Astrocyte of the spinal cord (primary cell): Measurements from ENCODE around the gene RGS17.
"Not testable (repeated sequence)": the region's sequence is repeated elsewhere in the genome, so short reads cannot be mapped to it uniquely, and the experiment has no call there.

Experiments used
- DNase-seq: peaks from one replicate; pipeline ENCODE4 v3.0.0; 2011; ENCODE audit warnings: low read depth, low spot score
- H3K4me3 ChIP-seq: 2 replicates; pipeline ENCODE4 v1.5.1; 2011; ENCODE audit warnings: low read depth, mild to moderate bottlenecking, low read length, moderate library complexity
- in situ Hi-C: cut with HindIII; loops from 2 replicates; pipeline ENCODE4 v1.10.0; 2017; ENCODE audit warnings: low sequenced_read_pairs
- TF ChIP-seq, protein P1 (sequence below): IDR thresholded peaks from 2 replicates; pipeline ENCODE4 v1.5.1; 2012; ENCODE audit warnings: low read depth, mild to moderate bottlenecking, low read length, inconsistent platforms

RGS17 gene

DNA sequence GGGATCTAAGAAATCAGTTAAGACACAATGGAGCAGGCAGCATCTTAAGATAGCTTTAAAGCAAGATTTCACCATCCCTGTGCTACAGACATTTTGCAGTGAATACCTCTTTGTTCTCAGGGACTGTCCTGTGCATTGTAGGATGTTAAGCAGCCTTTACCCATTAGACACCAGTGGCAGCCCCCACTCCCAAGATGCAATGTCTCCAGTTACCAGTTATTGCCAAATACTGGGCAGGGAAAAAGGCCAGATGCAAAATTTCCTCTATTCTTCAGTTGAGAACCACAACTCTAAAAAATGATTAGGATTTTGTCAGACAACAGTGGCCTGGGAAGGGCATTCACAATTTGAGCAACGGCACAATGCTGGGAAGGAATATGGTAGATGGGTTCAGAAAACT is 154.3 kb downstream of the RGS17 start:
- in situ Hi-C loops: no loop called here
- H3K4me3 ChIP-seq: no peak overlapping the region
- TF ChIP-seq, protein P1, sequence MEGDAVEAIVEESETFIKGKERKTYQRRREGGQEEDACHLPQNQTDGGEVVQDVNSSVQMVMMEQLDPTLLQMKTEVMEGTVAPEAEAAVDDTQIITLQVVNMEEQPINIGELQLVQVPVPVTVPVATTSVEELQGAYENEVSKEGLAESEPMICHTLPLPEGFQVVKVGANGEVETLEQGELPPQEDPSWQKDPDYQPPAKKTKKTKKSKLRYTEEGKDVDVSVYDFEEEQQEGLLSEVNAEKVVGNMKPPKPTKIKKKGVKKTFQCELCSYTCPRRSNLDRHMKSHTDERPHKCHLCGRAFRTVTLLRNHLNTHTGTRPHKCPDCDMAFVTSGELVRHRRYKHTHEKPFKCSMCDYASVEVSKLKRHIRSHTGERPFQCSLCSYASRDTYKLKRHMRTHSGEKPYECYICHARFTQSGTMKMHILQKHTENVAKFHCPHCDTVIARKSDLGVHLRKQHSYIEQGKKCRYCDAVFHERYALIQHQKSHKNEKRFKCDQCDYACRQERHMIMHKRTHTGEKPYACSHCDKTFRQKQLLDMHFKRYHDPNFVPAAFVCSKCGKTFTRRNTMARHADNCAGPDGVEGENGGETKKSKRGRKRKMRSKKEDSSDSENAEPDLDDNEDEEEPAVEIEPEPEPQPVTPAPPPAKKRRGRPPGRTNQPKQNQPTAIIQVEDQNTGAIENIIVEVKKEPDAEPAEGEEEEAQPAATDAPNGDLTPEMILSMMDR: no peak
- no peak for DNase-seq

DNA sequence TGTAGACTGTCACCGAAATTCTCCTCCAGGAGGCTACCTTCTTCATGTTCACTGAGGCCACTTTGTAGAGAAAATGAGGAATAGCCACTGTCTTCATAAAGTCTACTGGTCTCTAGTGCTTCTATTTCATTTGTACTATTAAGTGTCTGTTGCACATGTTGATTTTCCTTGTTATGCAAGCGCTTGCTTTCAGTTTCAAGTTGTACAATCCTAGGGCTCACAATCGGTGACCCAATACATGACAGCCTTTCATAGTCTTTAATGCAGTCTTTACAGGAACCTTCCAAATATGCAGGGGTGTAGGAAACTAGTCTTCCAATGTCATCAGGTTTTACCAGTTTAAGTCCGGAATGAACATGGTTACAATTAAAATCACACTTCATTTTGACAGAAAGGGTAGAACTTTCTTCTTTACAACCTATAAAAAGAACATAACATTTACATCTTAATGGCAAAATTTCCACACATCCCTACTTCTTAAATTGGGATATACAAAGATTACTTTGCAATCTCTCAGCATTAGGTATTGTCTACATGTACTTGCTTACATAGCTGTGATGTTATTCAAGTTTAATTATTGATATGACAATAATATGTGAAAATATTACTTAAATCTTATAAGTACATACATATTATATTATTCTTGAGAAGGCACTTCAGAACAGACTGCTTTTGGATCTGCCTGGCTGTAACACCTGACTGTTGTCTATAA is 155.7 kb downstream of the RGS17 start:
- in situ Hi-C loops: no loop called here
- DNase-seq: no peak
- TF ChIP-seq, protein P1: no peak
- no peak overlapping the region for H3K4me3 ChIP-seq

DNA sequence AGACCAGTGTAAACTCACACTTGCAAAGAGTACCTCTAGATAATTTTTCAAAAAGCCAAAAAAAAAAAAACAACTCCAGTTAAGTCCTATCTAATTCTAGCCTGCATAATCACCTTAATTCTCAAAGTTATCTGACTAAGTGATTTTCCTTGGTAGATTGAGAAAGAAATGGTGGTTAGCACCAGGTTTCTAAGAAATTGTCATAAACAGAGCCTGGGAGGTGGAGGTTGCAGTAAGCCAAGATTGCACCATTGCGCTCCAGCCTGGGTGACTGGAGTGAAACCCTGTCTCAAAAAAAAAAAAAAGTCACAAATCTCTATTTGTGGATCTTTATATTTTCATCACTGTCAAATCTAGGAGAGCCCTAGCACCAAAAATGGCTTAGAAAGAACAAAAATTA is 157.2 kb downstream of the RGS17 start:
- DNase-seq: no peak
- in situ Hi-C loops: no loop called here
- H3K4me3 ChIP-seq: no peak overlapping the region
- TF ChIP-seq, protein P1: no peak

DNA sequence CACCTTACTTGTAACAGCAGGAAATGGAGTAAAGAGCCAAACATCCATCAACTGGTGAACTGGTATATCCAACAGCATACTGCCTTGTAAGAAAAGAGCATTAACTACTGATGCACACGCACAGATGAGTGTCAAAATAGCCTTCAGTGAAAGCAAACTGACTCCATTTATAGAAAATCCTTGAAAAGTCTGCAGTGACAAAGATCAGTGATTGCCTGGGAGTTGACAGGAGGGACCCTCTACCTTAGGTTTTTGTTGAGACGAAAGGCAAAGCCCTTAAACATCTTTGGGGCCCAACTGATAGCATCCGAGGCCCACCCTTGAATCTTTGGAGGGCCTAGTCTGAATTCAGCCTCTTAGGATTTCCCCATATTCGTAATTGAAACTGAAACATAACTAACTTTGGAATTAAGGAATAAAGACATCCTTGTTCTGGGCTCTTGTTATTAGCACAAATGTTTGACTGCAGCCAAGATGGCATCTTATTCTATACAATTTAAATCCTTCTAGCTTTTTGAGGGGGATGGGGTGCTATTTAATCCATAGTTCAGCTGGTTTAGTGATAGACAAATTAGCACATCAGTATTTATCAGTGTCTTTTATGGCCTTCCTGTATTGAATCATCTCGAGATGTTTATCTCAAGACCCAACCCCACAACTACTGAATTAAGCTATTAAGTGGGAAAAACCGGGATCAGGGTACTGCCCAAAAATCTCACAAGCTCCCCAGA is 161.2 kb downstream of the RGS17 start:
- TF ChIP-seq, protein P1: no peak
- in situ Hi-C loops: no loop called here

DNA sequence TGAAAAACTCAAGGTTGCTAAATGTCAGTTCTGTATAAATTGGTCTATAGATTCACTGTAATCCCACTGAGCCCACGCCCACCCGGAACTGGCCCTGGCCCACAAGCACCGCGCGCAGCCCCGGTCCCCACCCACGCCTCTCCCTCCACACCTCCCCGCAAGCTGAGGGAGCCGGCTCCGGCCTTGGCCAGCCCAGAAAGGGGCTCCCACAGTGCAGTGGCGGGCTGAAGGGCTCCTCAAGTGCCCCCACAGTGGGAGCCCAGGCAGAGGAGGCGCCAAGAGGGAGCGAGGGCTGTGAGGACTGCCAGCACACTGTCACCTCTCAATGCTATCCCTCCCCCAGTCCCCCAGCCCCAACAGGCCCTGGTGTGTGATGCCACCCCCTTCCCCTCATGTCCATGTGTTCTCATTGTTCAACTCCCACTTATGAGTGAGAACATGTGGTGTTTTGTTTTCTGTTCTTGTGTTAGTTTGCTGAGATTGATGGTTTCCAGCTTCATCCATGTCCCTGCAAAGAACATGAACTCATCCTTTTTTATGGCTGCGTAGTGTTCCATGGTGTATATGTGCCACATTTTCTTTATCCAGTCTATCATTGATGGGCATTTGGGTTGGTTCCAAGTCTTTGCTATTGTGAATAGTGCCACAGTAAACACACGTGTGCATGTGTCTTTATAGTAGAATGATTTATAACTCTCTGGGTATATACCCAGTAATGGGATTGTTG is 164.8 kb downstream of the RGS17 start:
- H3K4me3 ChIP-seq, in situ Hi-C loops, DNase-seq: not testable (repeated sequence)

More for the DNA sequence above, 161.2 kb downstream of the RGS17 start:
- no peak overlapping the region for H3K4me3 ChIP-seq
- DNase-seq: no peak

DNA sequence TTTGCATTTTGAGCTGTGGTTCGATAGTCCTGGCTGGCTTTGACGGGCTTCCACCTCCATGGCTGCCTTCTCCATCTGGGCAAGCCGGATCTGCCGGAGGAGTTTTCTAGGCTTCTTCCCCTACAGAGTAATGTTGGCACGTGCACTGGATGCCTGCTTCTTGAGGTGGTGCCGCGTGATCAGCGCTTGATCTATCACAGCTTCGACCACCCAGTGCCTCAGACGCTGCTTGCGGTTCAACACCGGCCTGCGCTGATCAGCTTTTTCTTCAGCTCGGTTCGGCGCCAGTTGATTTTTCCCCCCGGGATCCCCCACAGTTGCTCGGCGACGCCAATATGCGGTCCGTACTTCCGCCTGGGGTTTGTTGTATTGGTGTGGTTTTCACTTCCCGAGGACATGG is 171.7 kb downstream of the RGS17 start:
- in situ Hi-C loops: no loop called here
- H3K4me3 ChIP-seq: no peak overlapping the region
- no peak for DNase-seq
- TF ChIP-seq, protein P1: no peak
